WTC11 (cell line): ENCODE results near the gene PRKAR2A. TPM values are rescaled to one million over a fixed set of nuclear protein-coding genes. Genes with fewer than 3 reads are reported as not detected.

Experiments
- ATAC-seq: fragments of 200-7000 bp; cut with Tn5 transposase; 2 replicates; pipeline ENCODE4 v1.10.0; 2021; ENCODE audit warnings: mild to moderate bottlenecking, moderate library complexity
- CTCF ChIA-PET: fragments of 300-600 bp; sonication (Branson Sonifier 250); formaldehyde crosslinking; loops from one replicate; lab custom pipeline; 2021; ENCODE audit warnings: antibody characterized with exemption; lab: Charles Lee
- POLR2A ChIA-PET: fragments of 350-600 bp; sonication (Branson Sonifier 250); formaldehyde crosslinking; loops from one replicate; lab custom pipeline; 2021; ENCODE audit warnings: antibody characterized with exemption; lab: Charles Lee
- DNase-seq: peaks from one replicate; pipeline ENCODE4 v3.0.0; 2021; ENCODE audit warnings: low spot score
- H3K27ac Mint-ChIP-seq: 2 replicates; pipeline ENCODE4 v1.8.0; 2021; ENCODE audit warnings: mixed read lengths
- H3K27me3 Mint-ChIP-seq: 2 replicates; pipeline ENCODE4 v1.8.0; 2021; ENCODE audit warnings: low read depth, mild to moderate bottlenecking, moderate library complexity, mixed read lengths
- H3K36me3 Mint-ChIP-seq: 2 replicates; pipeline ENCODE4 v1.8.0; 2021; ENCODE audit warnings: mixed read lengths
- H3K4me1 Mint-ChIP-seq: 2 replicates; pipeline ENCODE4 v1.8.0; 2022; ENCODE audit warnings: mixed read lengths
- H3K4me3 Mint-ChIP-seq: 2 replicates; pipeline ENCODE4 v1.8.0; 2021; ENCODE audit warnings: mild to moderate bottlenecking, moderate library complexity, mixed read lengths
- H3K9me3 Mint-ChIP-seq: 2 replicates; pipeline ENCODE4 v1.8.0; 2021; ENCODE audit warnings: mixed read lengths
- ELF4 ChIP-seq: sonication (generic); formaldehyde crosslinking; IDR thresholded peaks from 2 replicates; pipeline ENCODE4 v1.8.1; 2022; ENCODE audit warnings: low read depth, mild to moderate bottlenecking, moderate library complexity, missing genetic modification reagents
- FOXK1 ChIP-seq: sonication (generic); formaldehyde crosslinking; IDR thresholded peaks from 2 replicates; pipeline ENCODE4 v1.8.0; 2022; ENCODE audit warnings: mild to moderate bottlenecking, moderate library complexity, missing genetic modification reagents
- GABPB1 ChIP-seq: sonication (generic); formaldehyde crosslinking; IDR thresholded peaks from 2 replicates; pipeline ENCODE4 v1.8.1; 2023; ENCODE audit warnings: mild to moderate bottlenecking, missing genetic modification reagents
- GTF2I ChIP-seq: fragments of 250-450 bp; sonication (Bioruptor Pico); conservative IDR thresholded peaks from 2 replicates; pipeline ENCODE4 v1.4.0; 2021; ENCODE audit warnings: mild to moderate bottlenecking
- HMGA2 ChIP-seq: fragments of 250-450 bp; sonication (Bioruptor Pico); IDR thresholded peaks from 2 replicates; pipeline ENCODE4 v1.4.0; 2021; ENCODE audit warnings: mild to moderate bottlenecking, moderate library complexity
- KAT7 ChIP-seq: sonication (generic); formaldehyde crosslinking; IDR thresholded peaks from 2 replicates; pipeline ENCODE4 v1.8.1; 2023; ENCODE audit warnings: missing genetic modification reagents, mild to moderate bottlenecking, borderline replicate concordance
- MYBL2 ChIP-seq: sonication (generic); formaldehyde crosslinking; IDR thresholded peaks from 2 replicates; pipeline ENCODE4 v1.8.1; 2023; ENCODE audit warnings: mild to moderate bottlenecking, moderate library complexity, missing genetic modification reagents
- NFATC4 ChIP-seq: fragments of 250-450 bp; sonication (Bioruptor Pico); IDR thresholded peaks from 2 replicates; pipeline ENCODE4 v1.9.0; 2021; ENCODE audit warnings: mild to moderate bottlenecking
- NFYB ChIP-seq: sonication (generic); formaldehyde crosslinking; conservative IDR thresholded peaks from 2 replicates; pipeline ENCODE4 v1.8.0; 2022; ENCODE audit warnings: low read depth, missing genetic modification reagents
- PRRX2 ChIP-seq: fragments of 250-450 bp; sonication (Bioruptor Pico); IDR thresholded peaks from 2 replicates; pipeline ENCODE4 v1.8.0; 2021; ENCODE audit warnings: mild to moderate bottlenecking
- RORB ChIP-seq: fragments of 250-450 bp; sonication (Bioruptor Pico); IDR thresholded peaks from 2 replicates; pipeline ENCODE4 v1.9.0; 2021; ENCODE audit warnings: mild to moderate bottlenecking
- SMAD3 ChIP-seq: sonication (generic); formaldehyde crosslinking; IDR thresholded peaks from 2 replicates; pipeline ENCODE4 v1.8.0; 2022; ENCODE audit warnings: missing genetic modification reagents, mild to moderate bottlenecking, borderline replicate concordance
- TEAD4 ChIP-seq: sonication (generic); formaldehyde crosslinking; IDR thresholded peaks from 2 replicates; pipeline ENCODE4 v1.8.0; 2022; ENCODE audit warnings: mild to moderate bottlenecking, missing genetic modification reagents
- ZNF219 ChIP-seq: sonication (generic); formaldehyde crosslinking; IDR thresholded peaks from 2 replicates; pipeline ENCODE4 v1.8.0; 2023; ENCODE audit warnings: missing genetic modification reagents, mild to moderate bottlenecking, borderline replicate concordance
- ZNF232 ChIP-seq: sonication (generic); formaldehyde crosslinking; IDR thresholded peaks from 2 replicates; pipeline ENCODE4 v1.8.0; 2022; ENCODE audit warnings: mild to moderate bottlenecking, missing genetic modification reagents
- ZNF263 ChIP-seq: sonication (generic); formaldehyde crosslinking; IDR thresholded peaks from 2 replicates; pipeline ENCODE4 v1.8.1; 2022; ENCODE audit warnings: low read depth, mild to moderate bottlenecking, moderate library complexity, missing genetic modification reagents
- ZNF317 ChIP-seq: sonication (generic); formaldehyde crosslinking; IDR thresholded peaks from 2 replicates; pipeline ENCODE4 v1.8.1; 2023; ENCODE audit warnings: low read depth, mild to moderate bottlenecking, moderate library complexity, missing genetic modification reagents, borderline replicate concordance
- ZNF423 ChIP-seq: fragments of 250-450 bp; sonication (Bioruptor Pico); IDR thresholded peaks from 2 replicates; pipeline ENCODE4 v2.1.2; 2022; ENCODE audit warnings: mild to moderate bottlenecking, moderate library complexity
- total RNA-seq: library from RNA; stranded (reverse); gene quantifications from 3 replicates; pipeline ENCODE4 v1.2.3, GENCODE V29; 2021
- TF ChIP-seq, protein P1 (sequence below): sonication (generic); formaldehyde crosslinking; IDR thresholded peaks from 2 replicates; pipeline ENCODE4 v1.8.1; 2022; ENCODE audit warnings: mild to moderate bottlenecking, missing genetic modification reagents, moderate library complexity, borderline replicate concordance
- TF ChIP-seq, protein P2 (sequence below): sonication (generic); formaldehyde crosslinking; IDR thresholded peaks from 2 replicates; pipeline ENCODE4 v1.8.1; 2023; ENCODE audit warnings: mild to moderate bottlenecking, moderate library complexity, missing genetic modification reagents
- TF ChIP-seq, protein P3 (sequence below): fragments of 200-600 bp; IDR thresholded peaks from 2 replicates; pipeline ENCODE4 v1.8.0; 2022; ENCODE audit warnings: antibody characterized with exemption
- TF ChIP-seq, protein P4 (sequence below): sonication (generic); formaldehyde crosslinking; conservative IDR thresholded peaks from 2 replicates; pipeline ENCODE4 v1.8.1; 2023; ENCODE audit warnings: mild to moderate bottlenecking, low read depth, missing genetic modification reagents, moderate library complexity
- TF ChIP-seq, protein P5 (sequence below): sonication (generic); formaldehyde crosslinking; IDR thresholded peaks from 2 replicates; pipeline ENCODE4 v1.8.1; 2023; ENCODE audit warnings: mild to moderate bottlenecking, missing genetic modification reagents
- TF ChIP-seq, protein P6 (sequence below): sonication (generic); formaldehyde crosslinking; IDR thresholded peaks from 2 replicates; pipeline ENCODE4 v1.8.0; 2022; ENCODE audit warnings: mild to moderate bottlenecking, missing genetic modification reagents

The PRKAR2A gene
- total RNA-seq, 1 experiment from 2014 or later = 57.2 TPM

DNA sequence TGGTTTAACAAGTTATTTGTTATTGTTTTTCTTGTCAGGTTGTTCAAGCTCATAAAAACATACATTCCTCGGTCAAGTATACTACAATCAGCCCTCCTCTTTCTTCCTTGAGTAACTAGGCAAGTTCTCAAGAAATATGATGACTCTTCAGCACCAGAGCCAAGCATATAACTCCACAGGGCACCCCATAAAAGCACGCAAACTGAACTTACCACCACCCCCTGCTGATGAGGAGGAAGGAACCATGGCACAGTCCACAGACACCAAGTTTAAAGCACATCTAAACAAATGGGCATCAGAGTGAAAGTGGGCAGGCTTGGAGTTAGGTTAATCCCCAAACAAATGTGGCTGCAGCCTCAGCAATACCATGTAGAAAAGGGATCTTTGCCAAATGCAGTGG, 135.9 kb downstream of the PRKAR2A start (continued):
- TF ChIP-seq, protein P1, sequence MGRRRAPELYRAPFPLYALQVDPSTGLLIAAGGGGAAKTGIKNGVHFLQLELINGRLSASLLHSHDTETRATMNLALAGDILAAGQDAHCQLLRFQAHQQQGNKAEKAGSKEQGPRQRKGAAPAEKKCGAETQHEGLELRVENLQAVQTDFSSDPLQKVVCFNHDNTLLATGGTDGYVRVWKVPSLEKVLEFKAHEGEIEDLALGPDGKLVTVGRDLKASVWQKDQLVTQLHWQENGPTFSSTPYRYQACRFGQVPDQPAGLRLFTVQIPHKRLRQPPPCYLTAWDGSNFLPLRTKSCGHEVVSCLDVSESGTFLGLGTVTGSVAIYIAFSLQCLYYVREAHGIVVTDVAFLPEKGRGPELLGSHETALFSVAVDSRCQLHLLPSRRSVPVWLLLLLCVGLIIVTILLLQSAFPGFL (CRISPR knock-in tag) = no peak
- TF ChIP-seq, protein P2, sequence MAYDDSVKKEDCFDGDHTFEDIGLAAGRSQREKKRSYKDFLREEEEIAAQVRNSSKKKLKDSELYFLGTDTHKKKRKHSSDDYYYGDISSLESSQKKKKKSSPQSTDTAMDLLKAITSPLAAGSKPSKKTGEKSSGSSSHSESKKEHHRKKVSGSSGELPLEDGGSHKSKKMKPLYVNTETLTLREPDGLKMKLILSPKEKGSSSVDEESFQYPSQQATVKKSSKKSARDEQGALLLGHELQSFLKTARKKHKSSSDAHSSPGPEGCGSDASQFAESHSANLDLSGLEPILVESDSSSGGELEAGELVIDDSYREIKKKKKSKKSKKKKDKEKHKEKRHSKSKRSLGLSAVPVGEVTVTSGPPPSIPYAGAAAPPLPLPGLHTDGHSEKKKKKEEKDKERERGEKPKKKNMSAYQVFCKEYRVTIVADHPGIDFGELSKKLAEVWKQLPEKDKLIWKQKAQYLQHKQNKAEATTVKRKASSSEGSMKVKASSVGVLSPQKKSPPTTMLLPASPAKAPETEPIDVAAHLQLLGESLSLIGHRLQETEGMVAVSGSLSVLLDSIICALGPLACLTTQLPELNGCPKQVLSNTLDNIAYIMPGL (CRISPR knock-in tag) = no peak
- TF ChIP-seq GABPB1 (CRISPR knock-in tag) (no peak), ZNF219 (CRISPR knock-in tag) (no peak), ZNF317 (no peak), NFATC4 (CRISPR knock-in tag) (no peak), KAT7 (CRISPR knock-in tag) (no peak)

DNA sequence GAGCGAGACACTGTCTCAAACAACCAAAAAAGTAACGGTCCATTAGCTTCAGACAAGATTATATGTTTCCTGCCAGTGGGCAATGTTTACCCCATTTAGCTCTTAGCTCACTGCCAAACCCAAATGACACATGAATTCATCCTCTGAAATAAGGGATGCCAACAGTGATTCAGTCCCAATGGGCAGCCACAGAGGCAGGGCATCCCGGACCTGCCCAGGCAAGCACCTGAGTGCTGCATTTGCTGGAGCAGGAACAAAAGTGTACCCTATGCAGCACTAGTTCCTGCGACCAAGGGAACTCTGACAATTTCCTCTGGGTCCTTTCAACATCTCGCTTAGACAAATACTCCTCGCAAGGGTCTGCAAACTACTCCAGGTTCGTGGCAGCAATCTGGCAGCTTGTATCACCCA, 138.6 kb downstream of the PRKAR2A start:
- Mint-ChIP-seq H3K36me3 (peaks cover 65% of the 10 kb centered on the region), H3K9me3 (no peaks in the 10 kb centered on the region), H3K4me1 (peaks cover 42% of the 10 kb centered on the region), H3K27ac (peak overlapping the region; percentile 97), H3K27me3 (no peaks in the 10 kb centered on the region), H3K4me3 (peak overlapping the region; percentile 4; the same call in 1 of the 2 replicates)
- ATAC-seq (no peak), DNase-seq (no peak)
- CTCF ChIA-PET = no interaction called here
- POLR2A ChIA-PET = interaction anchor here (0.6 kb wide), 1 partner anchor 262 kb away, joined by 3 read pairs; no protein-coding TSS in a partner anchor
- TF ChIP-seq TEAD4 (CRISPR knock-in tag) (no peak), ELF4 (no peak), RORB (CRISPR knock-in tag) (no peak), SMAD3 (CRISPR knock-in tag) (no peak), NFYB (CRISPR knock-in tag) (no peak), ZNF232 (no peak)
- TF ChIP-seq, protein P3, sequence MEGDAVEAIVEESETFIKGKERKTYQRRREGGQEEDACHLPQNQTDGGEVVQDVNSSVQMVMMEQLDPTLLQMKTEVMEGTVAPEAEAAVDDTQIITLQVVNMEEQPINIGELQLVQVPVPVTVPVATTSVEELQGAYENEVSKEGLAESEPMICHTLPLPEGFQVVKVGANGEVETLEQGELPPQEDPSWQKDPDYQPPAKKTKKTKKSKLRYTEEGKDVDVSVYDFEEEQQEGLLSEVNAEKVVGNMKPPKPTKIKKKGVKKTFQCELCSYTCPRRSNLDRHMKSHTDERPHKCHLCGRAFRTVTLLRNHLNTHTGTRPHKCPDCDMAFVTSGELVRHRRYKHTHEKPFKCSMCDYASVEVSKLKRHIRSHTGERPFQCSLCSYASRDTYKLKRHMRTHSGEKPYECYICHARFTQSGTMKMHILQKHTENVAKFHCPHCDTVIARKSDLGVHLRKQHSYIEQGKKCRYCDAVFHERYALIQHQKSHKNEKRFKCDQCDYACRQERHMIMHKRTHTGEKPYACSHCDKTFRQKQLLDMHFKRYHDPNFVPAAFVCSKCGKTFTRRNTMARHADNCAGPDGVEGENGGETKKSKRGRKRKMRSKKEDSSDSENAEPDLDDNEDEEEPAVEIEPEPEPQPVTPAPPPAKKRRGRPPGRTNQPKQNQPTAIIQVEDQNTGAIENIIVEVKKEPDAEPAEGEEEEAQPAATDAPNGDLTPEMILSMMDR = no peak
- TF ChIP-seq, protein P4, sequence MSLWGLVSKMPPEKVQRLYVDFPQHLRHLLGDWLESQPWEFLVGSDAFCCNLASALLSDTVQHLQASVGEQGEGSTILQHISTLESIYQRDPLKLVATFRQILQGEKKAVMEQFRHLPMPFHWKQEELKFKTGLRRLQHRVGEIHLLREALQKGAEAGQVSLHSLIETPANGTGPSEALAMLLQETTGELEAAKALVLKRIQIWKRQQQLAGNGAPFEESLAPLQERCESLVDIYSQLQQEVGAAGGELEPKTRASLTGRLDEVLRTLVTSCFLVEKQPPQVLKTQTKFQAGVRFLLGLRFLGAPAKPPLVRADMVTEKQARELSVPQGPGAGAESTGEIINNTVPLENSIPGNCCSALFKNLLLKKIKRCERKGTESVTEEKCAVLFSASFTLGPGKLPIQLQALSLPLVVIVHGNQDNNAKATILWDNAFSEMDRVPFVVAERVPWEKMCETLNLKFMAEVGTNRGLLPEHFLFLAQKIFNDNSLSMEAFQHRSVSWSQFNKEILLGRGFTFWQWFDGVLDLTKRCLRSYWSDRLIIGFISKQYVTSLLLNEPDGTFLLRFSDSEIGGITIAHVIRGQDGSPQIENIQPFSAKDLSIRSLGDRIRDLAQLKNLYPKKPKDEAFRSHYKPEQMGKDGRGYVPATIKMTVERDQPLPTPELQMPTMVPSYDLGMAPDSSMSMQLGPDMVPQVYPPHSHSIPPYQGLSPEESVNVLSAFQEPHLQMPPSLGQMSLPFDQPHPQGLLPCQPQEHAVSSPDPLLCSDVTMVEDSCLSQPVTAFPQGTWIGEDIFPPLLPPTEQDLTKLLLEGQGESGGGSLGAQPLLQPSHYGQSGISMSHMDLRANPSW = no peak

DNA sequence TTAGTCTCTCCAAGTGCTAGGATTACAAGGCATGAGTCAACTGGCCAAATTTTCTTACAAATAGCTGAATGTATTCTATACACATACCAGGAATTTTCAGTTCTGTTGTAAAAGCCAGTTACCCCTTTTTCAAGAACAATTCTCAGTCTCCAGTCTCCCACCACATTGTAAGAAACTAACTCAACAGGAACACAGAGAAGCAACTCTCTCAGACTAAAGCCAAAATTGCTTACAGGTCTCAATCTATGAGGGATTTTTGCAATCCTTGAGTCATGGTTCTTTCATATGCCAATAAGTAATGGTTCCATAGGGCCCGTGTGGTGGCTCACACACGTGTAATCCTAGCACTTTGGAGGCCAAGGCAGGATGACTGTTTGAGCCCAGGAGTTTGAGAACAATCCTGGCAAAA, 139.2 kb downstream of the PRKAR2A start:
- DNase-seq (no peak), ATAC-seq (no peak)
- H3K9me3 Mint-ChIP-seq = no peaks in the 10 kb centered on the region
- H3K27me3 Mint-ChIP-seq = no peaks in the 10 kb centered on the region
- H3K27ac Mint-ChIP-seq = peak overlapping the region; percentile 97
- H3K36me3 Mint-ChIP-seq = peaks cover 65% of the 10 kb centered on the region
- H3K4me1 Mint-ChIP-seq = peaks cover 45% of the 10 kb centered on the region
- ChIA-PET CTCF (interaction anchor here (1.8 kb wide), 1 partner anchor 279 kb away, joined by 4 read pairs; no protein-coding TSS in a partner anchor), POLR2A (no interaction called here)
- H3K4me3 Mint-ChIP-seq = no peak overlapping the region
- no peak for TF ChIP-seq NFYB (CRISPR knock-in tag)
- no peak for TF ChIP-seq ZNF263 (CRISPR knock-in tag)
- no peak for TF ChIP-seq FOXK1 (CRISPR knock-in tag)
- no peak for TF ChIP-seq ZNF423
- no peak for TF ChIP-seq GTF2I
- TF ChIP-seq, protein P5, sequence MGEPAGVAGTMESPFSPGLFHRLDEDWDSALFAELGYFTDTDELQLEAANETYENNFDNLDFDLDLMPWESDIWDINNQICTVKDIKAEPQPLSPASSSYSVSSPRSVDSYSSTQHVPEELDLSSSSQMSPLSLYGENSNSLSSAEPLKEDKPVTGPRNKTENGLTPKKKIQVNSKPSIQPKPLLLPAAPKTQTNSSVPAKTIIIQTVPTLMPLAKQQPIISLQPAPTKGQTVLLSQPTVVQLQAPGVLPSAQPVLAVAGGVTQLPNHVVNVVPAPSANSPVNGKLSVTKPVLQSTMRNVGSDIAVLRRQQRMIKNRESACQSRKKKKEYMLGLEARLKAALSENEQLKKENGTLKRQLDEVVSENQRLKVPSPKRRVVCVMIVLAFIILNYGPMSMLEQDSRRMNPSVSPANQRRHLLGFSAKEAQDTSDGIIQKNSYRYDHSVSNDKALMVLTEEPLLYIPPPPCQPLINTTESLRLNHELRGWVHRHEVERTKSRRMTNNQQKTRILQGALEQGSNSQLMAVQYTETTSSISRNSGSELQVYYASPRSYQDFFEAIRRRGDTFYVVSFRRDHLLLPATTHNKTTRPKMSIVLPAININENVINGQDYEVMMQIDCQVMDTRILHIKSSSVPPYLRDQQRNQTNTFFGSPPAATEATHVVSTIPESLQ (CRISPR knock-in tag) = no peak
- no peak for TF ChIP-seq HMGA2
- no peak for TF ChIP-seq NFATC4 (CRISPR knock-in tag)
- no peak for TF ChIP-seq PRRX2
- TF ChIP-seq MYBL2 (CRISPR knock-in tag) = no peak
- TF ChIP-seq, protein P6, sequence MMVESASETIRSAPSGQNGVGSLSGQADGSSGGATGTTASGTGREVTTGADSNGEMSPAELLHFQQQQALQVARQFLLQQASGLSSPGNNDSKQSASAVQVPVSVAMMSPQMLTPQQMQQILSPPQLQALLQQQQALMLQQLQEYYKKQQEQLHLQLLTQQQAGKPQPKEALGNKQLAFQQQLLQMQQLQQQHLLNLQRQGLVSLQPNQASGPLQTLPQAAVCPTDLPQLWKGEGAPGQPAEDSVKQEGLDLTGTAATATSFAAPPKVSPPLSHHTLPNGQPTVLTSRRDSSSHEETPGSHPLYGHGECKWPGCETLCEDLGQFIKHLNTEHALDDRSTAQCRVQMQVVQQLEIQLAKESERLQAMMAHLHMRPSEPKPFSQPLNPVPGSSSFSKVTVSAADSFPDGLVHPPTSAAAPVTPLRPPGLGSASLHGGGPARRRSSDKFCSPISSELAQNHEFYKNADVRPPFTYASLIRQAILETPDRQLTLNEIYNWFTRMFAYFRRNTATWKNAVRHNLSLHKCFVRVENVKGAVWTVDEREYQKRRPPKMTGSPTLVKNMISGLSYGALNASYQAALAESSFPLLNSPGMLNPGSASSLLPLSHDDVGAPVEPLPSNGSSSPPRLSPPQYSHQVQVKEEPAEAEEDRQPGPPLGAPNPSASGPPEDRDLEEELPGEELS (CRISPR knock-in tag) = no peak
